HG03175 (cell line): ENCODE data around the gene GJD4.

Source experiments
- ATAC-seq: cut with Tn5 transposase; IDR thresholded peaks from one replicate; pipeline ENCODE4 v1.9.1; 2021; ENCODE audit warnings: mild to moderate bottlenecking, moderate library complexity; ENCODE audit not compliant: unreplicated experiment

Gene GJD4

GRCh38 chr10:35605191-35605590 lies at the start of gene GJD4:
Gene GJD4, plus strand, starts transcription at chr10:35605341. Its CDS starts 227 bp downstream, at chr10:35605568.
- no peak for ATAC-seq

GRCh38 chr10:35555962-35556930 lies 48.9 kb upstream of the GJD4 start:
- ATAC-seq, result no peak

GRCh38 chr10:35558276-35558675 lies 46.9 kb upstream of the GJD4 start:
- ATAC-seq, result no peak

- ATAC-seq, result no peak
Measured at GRCh38 chr10:35559416-35559815, 45.7 kb upstream of the GJD4 start.

- ATAC-seq, result no peak
Measured at GRCh38 chr10:35561715-35562114, 43.4 kb upstream of the GJD4 start.

- ATAC-seq, result no peak
Measured at GRCh38 chr10:35562427-35562826, 42.7 kb upstream of the GJD4 start.

GRCh38 chr10:35563261-35563891 lies 41.8 kb upstream of the GJD4 start:
- ATAC-seq, result peak; percentile 59

- no peak for ATAC-seq
Measured at GRCh38 chr10:35564341-35564968, 40.7 kb upstream of the GJD4 start.

GRCh38 chr10:35565602-35566081 lies 39.5 kb upstream of the GJD4 start:
- ATAC-seq, result no peak

- no peak for ATAC-seq
Measured at GRCh38 chr10:35567951-35568350, 37.2 kb upstream of the GJD4 start.

- no peak for ATAC-seq
Measured at GRCh38 chr10:35568483-35569015, 36.6 kb upstream of the GJD4 start.

- ATAC-seq, result no peak
Measured at GRCh38 chr10:35569111-35569707, 35.9 kb upstream of the GJD4 start.

- ATAC-seq, result no peak
Measured at GRCh38 chr10:35569836-35570235, 35.3 kb upstream of the GJD4 start.

GRCh38 chr10:35570397-35570796 lies 34.7 kb upstream of the GJD4 start:
- no peak for ATAC-seq

- no peak for ATAC-seq
Measured at GRCh38 chr10:35572583-35572982, 32.6 kb upstream of the GJD4 start.

GRCh38 chr10:35573796-35574195 lies 31.3 kb upstream of the GJD4 start:
- ATAC-seq, result no peak

- no peak for ATAC-seq
Measured at GRCh38 chr10:35574924-35575352, 30.2 kb upstream of the GJD4 start.

GRCh38 chr10:35575640-35576039 lies 29.5 kb upstream of the GJD4 start:
- ATAC-seq, result no peak

GRCh38 chr10:35576730-35577129 lies 28.4 kb upstream of the GJD4 start:
- ATAC-seq, result no peak

GRCh38 chr10:35577926-35578617 lies 27.1 kb upstream of the GJD4 start:
- no peak for ATAC-seq
